ENCODE measurements around the gene ARID1B. TPM values are rescaled to one million over a fixed set of nuclear protein-coding genes. Genes with fewer than 3 reads are reported as not detected.

ARID1B gene
- total RNA-seq, 1 experiment from 2014 or later: 58.8 TPM

DNA sequence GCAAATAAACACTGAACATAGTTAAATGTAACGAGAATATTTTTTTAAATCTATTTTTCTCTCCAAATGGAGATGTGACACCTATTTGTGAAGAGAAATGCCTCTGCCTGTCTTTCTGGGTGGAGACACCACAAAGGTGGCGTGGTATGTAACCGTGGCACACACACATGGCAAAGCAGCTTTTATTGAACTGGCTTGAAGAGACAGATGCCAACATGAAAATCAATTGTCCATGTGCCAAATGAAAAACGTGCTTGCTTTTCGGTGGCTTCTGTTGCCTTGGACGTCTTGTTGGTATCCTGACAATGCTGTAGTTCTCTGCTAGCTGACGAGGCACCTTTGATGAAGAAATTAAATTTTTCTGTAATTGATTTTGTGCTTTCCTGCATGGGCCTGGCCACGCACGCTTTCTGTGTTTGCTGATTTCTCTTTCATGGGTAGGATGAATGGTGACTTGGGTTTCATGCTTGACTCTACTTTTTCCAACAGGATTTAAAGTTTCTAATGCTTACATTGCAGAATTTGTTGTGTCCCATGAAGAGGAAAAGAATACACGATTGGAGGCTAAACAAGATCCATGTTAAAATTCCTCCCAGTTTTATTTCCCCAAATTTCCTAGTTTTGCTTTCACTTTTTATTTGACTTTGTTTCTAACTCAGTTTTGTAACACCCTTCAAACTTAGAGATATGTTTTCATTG is 343.5 kb downstream of the ARID1B start:
- H3K36me3 Mint-ChIP-seq (ENCODE audit: insufficient read depth, unreplicated experiment): no peaks in the 10 kb centered on the region
- no peaks in the 10 kb centered on the region for H3K9me3 ChIP-seq
- peaks cover 21% of the 10 kb centered on the region for H3K4me1 Mint-ChIP-seq (ENCODE audit: low read depth, unreplicated experiment)
- H3K4me3 ChIP-seq (ENCODE audit: low read depth, low read length): no peak overlapping the region
- H3K27me3 ChIP-seq (replicated peaks; ENCODE audit: control insufficient read depth, insufficient read depth, low read length): no peaks in the 10 kb centered on the region
- no peaks in the 10 kb centered on the region for H3K9me3 Mint-ChIP-seq (ENCODE audit: unreplicated experiment)
- intact Hi-C loops (cut with micrococcal nuclease; ENCODE audit: unreplicated experiment): no loop called here
- BruUV-seq (replicated peaks): no TSS peak
- no peak for DNase-seq
- ChIA-PET CTCF (interaction anchor here (0.6 kb wide), 1 partner anchor 99 kb away, joined by 3 read pairs; no protein-coding TSS in a partner anchor), POLR2A (no interaction called here)
- peaks cover 12% of the 10 kb centered on the region for H3K4me1 ChIP-seq
- TF ChIP-seq, protein P1, sequence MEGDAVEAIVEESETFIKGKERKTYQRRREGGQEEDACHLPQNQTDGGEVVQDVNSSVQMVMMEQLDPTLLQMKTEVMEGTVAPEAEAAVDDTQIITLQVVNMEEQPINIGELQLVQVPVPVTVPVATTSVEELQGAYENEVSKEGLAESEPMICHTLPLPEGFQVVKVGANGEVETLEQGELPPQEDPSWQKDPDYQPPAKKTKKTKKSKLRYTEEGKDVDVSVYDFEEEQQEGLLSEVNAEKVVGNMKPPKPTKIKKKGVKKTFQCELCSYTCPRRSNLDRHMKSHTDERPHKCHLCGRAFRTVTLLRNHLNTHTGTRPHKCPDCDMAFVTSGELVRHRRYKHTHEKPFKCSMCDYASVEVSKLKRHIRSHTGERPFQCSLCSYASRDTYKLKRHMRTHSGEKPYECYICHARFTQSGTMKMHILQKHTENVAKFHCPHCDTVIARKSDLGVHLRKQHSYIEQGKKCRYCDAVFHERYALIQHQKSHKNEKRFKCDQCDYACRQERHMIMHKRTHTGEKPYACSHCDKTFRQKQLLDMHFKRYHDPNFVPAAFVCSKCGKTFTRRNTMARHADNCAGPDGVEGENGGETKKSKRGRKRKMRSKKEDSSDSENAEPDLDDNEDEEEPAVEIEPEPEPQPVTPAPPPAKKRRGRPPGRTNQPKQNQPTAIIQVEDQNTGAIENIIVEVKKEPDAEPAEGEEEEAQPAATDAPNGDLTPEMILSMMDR (IDR thresholded peaks at IDR 0.05; ENCODE audit: insufficient read depth in 1 of 2, low read depth in 1 of 2, low read length in 1 of 2, severe bottlenecking in 1 of 2, unreplicated experiment in 1 of 2): no peak
- no peaks in the 10 kb centered on the region; the same call in 1 of the 2 replicates for H3K36me3 ChIP-seq (ENCODE audit: control insufficient read depth, insufficient read depth, low read length)
- H3K27ac Mint-ChIP-seq (ENCODE audit: unreplicated experiment): no peak overlapping the region
- H3K4me3 Mint-ChIP-seq (ENCODE audit: unreplicated experiment): no peak overlapping the region
- H3K27me3 Mint-ChIP-seq (ENCODE audit: insufficient read depth, unreplicated experiment): no peaks in the 10 kb centered on the region

DNA sequence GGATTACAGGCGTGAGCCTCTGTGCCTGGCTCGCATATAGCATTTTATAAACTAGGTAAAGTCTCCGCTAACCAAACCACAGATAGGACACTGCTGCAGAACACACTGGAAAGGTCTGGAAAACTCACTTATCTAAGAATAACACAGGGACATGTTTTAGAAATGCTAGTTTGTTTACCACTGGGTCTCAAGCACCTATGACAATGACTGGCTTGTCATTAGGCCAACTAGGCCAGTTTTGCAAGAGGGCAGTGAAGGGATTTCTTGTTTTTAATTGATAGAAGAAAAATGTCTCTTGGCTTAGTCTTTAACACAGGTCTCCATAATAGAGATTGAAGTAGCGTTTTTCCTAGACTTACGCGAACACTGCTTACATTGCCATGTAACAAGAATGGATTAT is 344.7 kb downstream of the ARID1B start:
- Mint-ChIP-seq H3K27ac (ENCODE audit: unreplicated experiment) (no peak overlapping the region), H3K36me3 (ENCODE audit: insufficient read depth, unreplicated experiment) (no peaks in the 10 kb centered on the region), H3K4me1 (ENCODE audit: low read depth, unreplicated experiment) (peaks cover 29% of the 10 kb centered on the region), H3K27me3 (ENCODE audit: insufficient read depth, unreplicated experiment) (no peaks in the 10 kb centered on the region), H3K4me3 (ENCODE audit: unreplicated experiment) (no peak overlapping the region), H3K9me3 (ENCODE audit: unreplicated experiment) (no peaks in the 10 kb centered on the region)
- H3K4me1 ChIP-seq: peaks cover 24% of the 10 kb centered on the region
- no peak overlapping the region for H3K4me3 ChIP-seq (ENCODE audit: low read depth, low read length)
- TF ChIP-seq, protein P1 (IDR thresholded peaks at IDR 0.05; ENCODE audit: insufficient read depth in 1 of 2, low read depth in 1 of 2, low read length in 1 of 2, severe bottlenecking in 1 of 2, unreplicated experiment in 1 of 2): no peak
- no peak for DNase-seq
- no peaks in the 10 kb centered on the region; the same call in 1 of the 2 replicates for H3K36me3 ChIP-seq (ENCODE audit: control insufficient read depth, insufficient read depth, low read length)
- intact Hi-C loops (cut with micrococcal nuclease; ENCODE audit: unreplicated experiment): no loop called here
- POLR2A ChIA-PET: no interaction called here
- no peaks in the 10 kb centered on the region for H3K27me3 ChIP-seq (replicated peaks; ENCODE audit: control insufficient read depth, insufficient read depth, low read length)
- CTCF ChIA-PET: no interaction called here
- BruUV-seq (replicated peaks): no TSS peak
- no peaks in the 10 kb centered on the region for H3K9me3 ChIP-seq

DNA sequence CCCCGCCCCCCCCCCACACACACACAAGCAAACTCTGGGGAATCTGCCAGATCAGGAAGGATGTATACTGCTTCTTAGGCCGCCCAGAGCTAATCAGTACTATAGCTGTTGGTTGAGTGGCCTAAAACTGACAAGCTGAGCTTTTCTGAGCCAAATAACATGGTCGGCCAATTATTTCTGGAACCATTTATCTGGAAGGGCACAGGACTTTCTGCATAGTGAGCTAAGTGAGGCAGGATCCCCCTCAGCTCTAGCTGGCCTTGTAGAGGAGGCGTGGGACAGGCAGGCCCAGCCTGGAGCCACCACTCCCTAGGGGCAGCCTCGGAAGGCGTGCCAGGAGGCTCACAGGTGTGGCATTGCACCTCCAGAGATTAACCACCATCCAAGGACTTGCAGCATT is 346.1 kb downstream of the ARID1B start:
- Mint-ChIP-seq H3K4me3 (ENCODE audit: unreplicated experiment) (no peak overlapping the region), H3K27me3 (ENCODE audit: insufficient read depth, unreplicated experiment) (no peaks in the 10 kb centered on the region), H3K9me3 (ENCODE audit: unreplicated experiment) (no peaks in the 10 kb centered on the region), H3K4me1 (ENCODE audit: low read depth, unreplicated experiment) (peaks cover 30% of the 10 kb centered on the region), H3K27ac (ENCODE audit: unreplicated experiment) (no peak overlapping the region), H3K36me3 (ENCODE audit: insufficient read depth, unreplicated experiment) (no peaks in the 10 kb centered on the region)
- Histone ChIP-seq H3K27me3 (replicated peaks; ENCODE audit: control insufficient read depth, insufficient read depth, low read length) (no peaks in the 10 kb centered on the region), H3K9me3 (no peaks in the 10 kb centered on the region), H3K4me1 (peaks cover 28% of the 10 kb centered on the region), H3K4me3 (ENCODE audit: low read depth, low read length) (no peak overlapping the region), H3K36me3 (ENCODE audit: control insufficient read depth, insufficient read depth, low read length) (no peaks in the 10 kb centered on the region; the same call in 1 of the 2 replicates)
- ChIA-PET CTCF (no interaction called here), POLR2A (no interaction called here)
- no TSS peak for BruUV-seq (replicated peaks)
- intact Hi-C loops (cut with micrococcal nuclease; ENCODE audit: unreplicated experiment): no loop called here
- TF ChIP-seq, protein P1 (IDR thresholded peaks at IDR 0.05; ENCODE audit: insufficient read depth in 1 of 2, low read depth in 1 of 2, low read length in 1 of 2, severe bottlenecking in 1 of 2, unreplicated experiment in 1 of 2): no peak
- DNase-seq: no peak

Data from Caco-2 (cell line).